Smooth muscle cell (in vitro differentiated cells): ENCODE measurements around the gene KRCC1. TPM values are rescaled to one million over a fixed set of nuclear protein-coding genes. Genes with fewer than 3 reads are reported as not detected.

Experiments
- DNase-seq: peaks from one replicate; lab custom pipeline; 2025; ENCODE audit not compliant: unreplicated experiment; lab: John Stamatoyannopoulos, UW
- H2AFZ ChIP-seq: fragments of 200-600 bp; sonication (generic); 2 replicates; pipeline ENCODE4 v1.6.0; 2016; ENCODE audit warnings: antibody characterized with exemption, low read depth, mild to moderate bottlenecking
- H3F3A ChIP-seq: fragments of 200-600 bp; sonication (generic); 2 replicates; pipeline ENCODE4 v1.6.0; 2017; ENCODE audit warnings: antibody characterized with exemption, low read depth
- H3K27ac ChIP-seq: fragments of 200-600 bp; sonication (generic); 2 replicates; pipeline ENCODE4 v1.5.1; 2016; ENCODE audit warnings: low read depth, mild to moderate bottlenecking
- H3K27me3 ChIP-seq: fragments of 200-600 bp; sonication (generic); 2 replicates; pipeline ENCODE4 v1.6.1; 2016; ENCODE audit warnings: low read depth, mild to moderate bottlenecking
- H3K36me3 ChIP-seq: fragments of 200-600 bp; sonication (generic); 2 replicates; pipeline ENCODE4 v1.5.1; 2016; ENCODE audit warnings: low read depth
- H3K4me1 ChIP-seq: fragments of 200-600 bp; sonication (generic); 2 replicates; pipeline ENCODE4 v1.5.1; 2016; ENCODE audit warnings: low read depth
- H3K4me2 ChIP-seq: fragments of 200-600 bp; sonication (generic); 2 replicates; pipeline ENCODE4 v1.6.0; 2016; ENCODE audit warnings: mild to moderate bottlenecking
- H3K4me3 ChIP-seq: fragments of 200-600 bp; sonication (generic); 2 replicates; pipeline ENCODE4 v1.5.1; 2016; ENCODE audit warnings: mild to moderate bottlenecking
- H3K79me2 ChIP-seq: fragments of 200-600 bp; sonication (generic); 2 replicates; pipeline ENCODE4 v1.6.0; 2016; ENCODE audit warnings: low read depth, mild to moderate bottlenecking
- H3K9ac ChIP-seq: fragments of 200-600 bp; sonication (generic); 2 replicates; pipeline ENCODE4 v1.6.0; 2016; ENCODE audit warnings: low read depth
- H3K9me3 ChIP-seq: fragments of 200-600 bp; sonication (generic); replicated peaks from 2 replicates; pipeline ENCODE4 v1.5.1; 2016; ENCODE audit warnings: low read depth
- H4K20me1 ChIP-seq: fragments of 200-600 bp; sonication (generic); 2 replicates; pipeline ENCODE4 v1.6.0; 2016; ENCODE audit warnings: low read depth
- WGBS: methylation state at CpG from one replicate; pipeline ENCODE4 v1.1.7; 2016; ENCODE audit warnings: low lambda C conversion rate; 5-methylcytosine and 5-hydroxymethylcytosine counted together
- polyA plus RNA-seq: library from polyadenylated mRNA; unstranded; fragments of >200 nt; fragmentation: Nextera tagmentation; extraction: Ambion mirVana; gene quantifications from 2 replicates; pipeline ENCODE4 v1.2.1, GENCODE V29; 2016
- total RNA-seq: library from RNA; depleted of rRNA; stranded (reverse); fragments of >200 nt; gene quantifications from 2 replicates; pipeline ENCODE4 v1.2.3, GENCODE V29; 2014
- TF ChIP-seq, protein P1 (sequence below): fragments of 200-600 bp; sonication (generic); IDR thresholded peaks from 2 replicates; pipeline ENCODE4 v1.5.1; 2017; ENCODE audit warnings: borderline replicate concordance, mild to moderate bottlenecking, antibody characterized with exemption; ENCODE audit not compliant: insufficient read depth, poor library complexity, severe bottlenecking

Gene KRCC1
- total and polyA plus RNA-seq, 2 experiments from 2014 or later: 19.7 to 45.9 TPM

DNA sequence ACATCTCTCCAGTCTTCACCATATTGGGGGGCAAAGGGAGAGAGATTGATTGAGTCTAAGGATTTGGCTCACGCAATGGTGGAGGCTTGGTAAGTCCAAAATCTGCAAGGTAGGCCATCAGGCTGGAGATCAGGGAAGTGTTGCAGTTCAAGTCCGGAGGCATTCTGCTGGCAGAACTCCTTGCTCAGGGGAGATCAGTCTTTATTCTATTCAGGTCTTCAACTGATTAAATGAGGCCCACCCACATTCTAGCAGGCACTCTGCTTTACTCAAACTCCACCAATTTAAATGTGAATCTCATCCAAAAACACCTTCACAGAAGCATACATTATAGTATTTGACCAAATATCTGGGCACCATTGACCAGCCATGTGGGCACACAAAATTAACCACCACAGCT, 33.4 kb upstream of the KRCC1 start:
- TF ChIP-seq, protein P1, sequence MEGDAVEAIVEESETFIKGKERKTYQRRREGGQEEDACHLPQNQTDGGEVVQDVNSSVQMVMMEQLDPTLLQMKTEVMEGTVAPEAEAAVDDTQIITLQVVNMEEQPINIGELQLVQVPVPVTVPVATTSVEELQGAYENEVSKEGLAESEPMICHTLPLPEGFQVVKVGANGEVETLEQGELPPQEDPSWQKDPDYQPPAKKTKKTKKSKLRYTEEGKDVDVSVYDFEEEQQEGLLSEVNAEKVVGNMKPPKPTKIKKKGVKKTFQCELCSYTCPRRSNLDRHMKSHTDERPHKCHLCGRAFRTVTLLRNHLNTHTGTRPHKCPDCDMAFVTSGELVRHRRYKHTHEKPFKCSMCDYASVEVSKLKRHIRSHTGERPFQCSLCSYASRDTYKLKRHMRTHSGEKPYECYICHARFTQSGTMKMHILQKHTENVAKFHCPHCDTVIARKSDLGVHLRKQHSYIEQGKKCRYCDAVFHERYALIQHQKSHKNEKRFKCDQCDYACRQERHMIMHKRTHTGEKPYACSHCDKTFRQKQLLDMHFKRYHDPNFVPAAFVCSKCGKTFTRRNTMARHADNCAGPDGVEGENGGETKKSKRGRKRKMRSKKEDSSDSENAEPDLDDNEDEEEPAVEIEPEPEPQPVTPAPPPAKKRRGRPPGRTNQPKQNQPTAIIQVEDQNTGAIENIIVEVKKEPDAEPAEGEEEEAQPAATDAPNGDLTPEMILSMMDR: no peak
- H2AFZ ChIP-seq: no peak overlapping the region
- H3K27ac ChIP-seq: no peak overlapping the region

GRCh38 chr2:88087763-88088162, 32.2 kb upstream of the KRCC1 start:
- DNase-seq: no peak
- no peak overlapping the region for H3K9ac ChIP-seq
- H3F3A ChIP-seq: no peaks in the 10 kb centered on the region
- TF ChIP-seq, protein P1: no peak
- WGBS: 88% methylated on average over 17 of the region's 17 CpGs
- no peaks in the 10 kb centered on the region for H3K9me3 ChIP-seq
- no peak overlapping the region for H3K4me3 ChIP-seq
- H3K79me2 ChIP-seq: no peaks in the 10 kb centered on the region
- no peak overlapping the region for H3K27ac ChIP-seq
- H4K20me1 ChIP-seq: no peaks in the 10 kb centered on the region
- H3K27me3 ChIP-seq: no peaks in the 10 kb centered on the region
- no peak overlapping the region for H2AFZ ChIP-seq
- no peaks in the 10 kb centered on the region for H3K36me3 ChIP-seq
- no peak overlapping the region for H3K4me2 ChIP-seq
- H3K4me1 ChIP-seq: no peaks in the 10 kb centered on the region

More for the DNA sequence above, 33.4 kb upstream of the KRCC1 start:
- no peak for DNase-seq
- H3K9ac ChIP-seq: no peak overlapping the region
- no peaks in the 10 kb centered on the region for H4K20me1 ChIP-seq
- no peaks in the 10 kb centered on the region for H3K4me1 ChIP-seq
- no peak overlapping the region for H3K4me3 ChIP-seq
- no peak overlapping the region for H3K4me2 ChIP-seq
- no peaks in the 10 kb centered on the region for H3K27me3 ChIP-seq
- WGBS: 92% methylated on average over 2 of the region's 2 CpGs
- H3K9me3 ChIP-seq: no peaks in the 10 kb centered on the region
- no peaks in the 10 kb centered on the region for H3K36me3 ChIP-seq
- no peaks in the 10 kb centered on the region for H3F3A ChIP-seq
- H3K79me2 ChIP-seq: no peaks in the 10 kb centered on the region

GRCh38 chr2:88087073-88087472, 31.5 kb upstream of the KRCC1 start:
- Histone ChIP-seq H3K9ac (no peak overlapping the region), H3K4me1 (no peaks in the 10 kb centered on the region), H3F3A (no peaks in the 10 kb centered on the region), H3K9me3 (no peaks in the 10 kb centered on the region), H2AFZ (no peak overlapping the region), H4K20me1 (no peaks in the 10 kb centered on the region), H3K27me3 (no peaks in the 10 kb centered on the region), H3K79me2 (no peaks in the 10 kb centered on the region), H3K4me3 (no peak overlapping the region), H3K36me3 (no peaks in the 10 kb centered on the region), H3K4me2 (no peak overlapping the region), H3K27ac (no peak overlapping the region)
- DNase-seq: no peak
- WGBS: 100% methylated on average over 2 of the region's 2 CpGs
- TF ChIP-seq, protein P1: no peak

GRCh38 chr2:88086401-88086800, 30.8 kb upstream of the KRCC1 start:
- no peak overlapping the region for H3K27ac ChIP-seq
- TF ChIP-seq, protein P1: no peak
- no peaks in the 10 kb centered on the region for H3K79me2 ChIP-seq
- no peaks in the 10 kb centered on the region for H3K27me3 ChIP-seq
- no peaks in the 10 kb centered on the region for H3K36me3 ChIP-seq
- no peak overlapping the region for H3K4me2 ChIP-seq
- no peaks in the 10 kb centered on the region for H3K4me1 ChIP-seq
- 81% methylated on average over 9 of the region's 9 CpGs for WGBS
- H2AFZ ChIP-seq: no peak overlapping the region
- H3K4me3 ChIP-seq: no peak overlapping the region
- DNase-seq: no peak
- no peak overlapping the region for H3K9ac ChIP-seq
- H3F3A ChIP-seq: no peaks in the 10 kb centered on the region
- H4K20me1 ChIP-seq: no peaks in the 10 kb centered on the region
- H3K9me3 ChIP-seq: no peaks in the 10 kb centered on the region
